ENCODE measurements around the gene STMN3.

The STMN3 gene

DNA sequence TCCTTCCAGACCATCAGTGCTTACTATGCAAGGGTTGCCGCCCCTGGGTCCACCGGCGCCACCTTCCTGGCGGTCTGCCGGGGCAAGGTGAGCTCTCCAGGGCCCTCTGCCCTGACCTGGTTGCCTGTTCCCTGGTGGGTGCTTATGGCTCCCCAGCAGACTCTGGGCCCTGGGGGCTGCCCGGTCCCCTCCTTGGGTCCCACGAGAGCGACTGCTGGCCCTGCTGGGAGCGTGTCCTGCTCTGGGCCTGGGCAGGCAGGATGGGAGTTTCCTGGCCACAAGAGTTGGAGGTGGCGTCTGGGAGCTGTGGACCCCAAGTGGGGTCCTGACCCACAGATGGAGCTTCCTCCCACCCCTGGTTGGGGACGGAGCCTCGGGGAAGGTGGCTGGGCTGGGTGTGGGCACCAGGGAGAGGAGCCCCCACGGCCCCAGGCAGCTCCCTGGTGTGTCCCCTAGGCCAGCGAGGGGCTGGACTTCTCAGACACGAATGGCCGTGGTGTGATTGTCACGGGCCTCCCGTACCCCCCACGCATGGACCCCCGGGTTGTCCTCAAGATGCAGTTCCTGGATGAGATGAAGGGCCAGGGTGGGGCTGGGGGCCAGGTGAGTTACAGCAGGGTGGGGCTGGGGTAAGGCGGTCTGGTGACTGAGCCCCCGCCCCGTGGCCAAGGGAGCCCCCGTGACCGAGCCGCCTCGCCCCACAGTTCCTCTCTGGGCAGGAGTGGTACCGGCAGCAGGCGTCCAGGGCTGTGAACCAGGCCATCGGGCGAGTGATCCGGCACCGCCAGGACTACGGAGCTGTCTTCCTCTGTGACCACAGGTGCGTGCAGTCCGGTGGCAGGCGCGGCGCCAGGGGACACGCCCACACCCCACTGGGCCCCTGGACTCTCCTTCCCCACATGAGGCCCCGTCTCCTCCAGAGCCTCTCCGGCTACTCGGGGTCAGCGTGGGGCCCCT is 36.1 kb upstream of the STMN3 start:
- H3K9ac ChIP-seq (ENCODE audit: insufficient read length), result no peak overlapping the region
- TF ChIP-seq FOXP2 (optimal IDR thresholded peaks at IDR 0.05; ENCODE audit: control extremely low read depth, extremely low read length, insufficient read depth) (no peak), EZH2 (IDR thresholded peaks at IDR 0.05) (no peak), POLR2AphosphoS5 (IDR thresholded peaks at IDR 0.05; ENCODE audit: borderline replicate concordance, low read depth, low read length) (no peak)
- no peak for DNase-seq (ENCODE audit: low read depth, low spot score)
- no peaks in the 10 kb centered on the region for H3K36me3 ChIP-seq (ENCODE audit: insufficient read depth, low read length)
- no peak overlapping the region for H3K27ac ChIP-seq
- H3K9me3 ChIP-seq (ENCODE audit: low read depth, low read length), result no peaks in the 10 kb centered on the region
- H3K4me3 ChIP-seq, result no peak overlapping the region

DNA sequence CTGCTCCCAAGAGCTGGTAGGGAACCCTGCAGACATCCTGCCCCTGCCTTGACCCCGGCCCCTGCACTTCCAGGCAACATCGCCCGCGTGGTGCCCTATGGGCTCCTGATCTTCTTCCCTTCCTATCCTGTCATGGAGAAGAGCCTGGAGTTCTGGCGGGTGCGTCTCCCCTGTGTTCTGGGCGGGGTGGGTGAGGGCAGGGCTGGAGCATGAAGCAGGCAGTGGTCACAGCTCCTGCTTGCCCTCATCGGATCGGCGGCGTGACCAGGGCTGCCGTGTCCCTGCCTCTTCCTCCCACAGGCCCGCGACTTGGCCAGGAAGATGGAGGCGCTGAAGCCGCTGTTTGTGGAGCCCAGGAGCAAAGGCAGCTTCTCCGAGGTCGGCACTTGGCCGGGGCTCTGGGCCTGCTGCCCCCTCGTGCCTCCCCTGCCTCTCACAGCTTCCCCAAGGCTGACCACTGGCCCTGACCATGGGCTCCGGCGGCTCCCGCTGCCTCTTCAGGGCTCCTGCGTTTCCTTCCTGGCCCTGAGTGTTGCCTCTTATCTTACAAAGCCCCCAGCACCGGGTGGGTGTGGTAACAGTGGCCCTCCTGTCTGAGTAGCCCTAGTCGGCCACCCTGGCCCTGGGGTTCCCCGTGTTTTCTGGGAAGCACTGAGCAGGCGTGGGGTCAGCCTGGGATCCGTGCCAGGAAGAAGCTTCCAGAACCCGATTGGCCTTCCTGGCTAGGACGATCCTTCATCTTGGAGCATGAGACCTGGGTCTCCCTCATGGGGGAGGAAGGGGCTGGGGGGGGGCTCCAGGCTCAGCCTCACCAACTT is 35.2 kb upstream of the STMN3 start:
- Histone ChIP-seq H3K27ac (no peak overlapping the region), H3K9me3 (ENCODE audit: low read depth, low read length) (no peaks in the 10 kb centered on the region), H3K4me3 (no peak overlapping the region), H3K36me3 (ENCODE audit: insufficient read depth, low read length) (no peaks in the 10 kb centered on the region), H3K9ac (ENCODE audit: insufficient read length) (no peak overlapping the region)
- DNase-seq (ENCODE audit: low read depth, low spot score), result no peak
- no peak; the same call in 1 of the 2 replicates for TF ChIP-seq POLR2AphosphoS5 (IDR thresholded peaks at IDR 0.05; ENCODE audit: borderline replicate concordance, low read depth, low read length)
- no peak for TF ChIP-seq FOXP2 (optimal IDR thresholded peaks at IDR 0.05; ENCODE audit: control extremely low read depth, extremely low read length, insufficient read depth)
- no peak for TF ChIP-seq EZH2 (IDR thresholded peaks at IDR 0.05)

DNA sequence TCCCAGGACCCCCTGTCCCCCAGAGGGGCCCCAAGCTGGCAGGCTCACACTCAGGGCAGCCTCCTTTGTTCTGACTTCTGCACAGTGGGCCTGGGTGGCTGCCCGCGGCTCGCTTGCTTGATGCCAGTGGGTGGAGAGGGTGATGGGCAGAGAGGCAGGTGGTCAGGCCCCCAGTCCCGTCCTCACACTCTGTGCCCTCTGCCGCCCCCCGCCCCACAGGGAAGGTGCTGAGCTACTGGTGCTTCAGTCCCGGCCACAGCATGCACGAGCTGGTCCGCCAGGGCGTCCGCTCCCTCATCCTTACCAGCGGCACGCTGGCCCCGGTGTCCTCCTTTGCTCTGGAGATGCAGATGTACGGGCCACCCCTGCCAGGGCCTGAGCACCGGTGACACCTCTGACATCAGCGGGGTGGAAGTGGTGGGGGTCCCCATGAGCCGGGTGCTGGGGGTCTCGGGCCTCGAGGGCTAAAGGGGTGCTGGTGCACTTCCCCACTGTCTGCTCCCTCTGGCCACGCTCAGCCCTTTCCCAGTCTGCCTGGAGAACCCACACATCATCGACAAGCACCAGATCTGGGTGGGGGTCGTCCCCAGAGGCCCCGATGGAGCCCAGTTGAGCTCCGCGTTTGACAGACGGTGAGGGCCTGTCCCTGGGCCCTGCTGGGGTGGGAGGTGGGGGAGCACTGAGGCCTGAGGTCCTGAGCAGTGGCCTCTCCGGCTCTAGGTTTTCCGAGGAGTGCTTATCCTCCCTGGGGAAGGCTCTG is 34.4 kb upstream of the STMN3 start:
- TF ChIP-seq POLR2AphosphoS5 (IDR thresholded peaks at IDR 0.05; ENCODE audit: borderline replicate concordance, low read depth, low read length) (no peak), FOXP2 (optimal IDR thresholded peaks at IDR 0.05; ENCODE audit: control extremely low read depth, extremely low read length, insufficient read depth) (no peak), EZH2 (IDR thresholded peaks at IDR 0.05) (no peak)
- H3K4me3 ChIP-seq, result no peak overlapping the region
- DNase-seq (ENCODE audit: low read depth, low spot score), result no peak
- no peaks in the 10 kb centered on the region for H3K9me3 ChIP-seq (ENCODE audit: low read depth, low read length)
- H3K9ac ChIP-seq (ENCODE audit: insufficient read length), result no peak overlapping the region
- H3K27ac ChIP-seq, result no peak overlapping the region
- no peaks in the 10 kb centered on the region for H3K36me3 ChIP-seq (ENCODE audit: insufficient read depth, low read length)

DNA sequence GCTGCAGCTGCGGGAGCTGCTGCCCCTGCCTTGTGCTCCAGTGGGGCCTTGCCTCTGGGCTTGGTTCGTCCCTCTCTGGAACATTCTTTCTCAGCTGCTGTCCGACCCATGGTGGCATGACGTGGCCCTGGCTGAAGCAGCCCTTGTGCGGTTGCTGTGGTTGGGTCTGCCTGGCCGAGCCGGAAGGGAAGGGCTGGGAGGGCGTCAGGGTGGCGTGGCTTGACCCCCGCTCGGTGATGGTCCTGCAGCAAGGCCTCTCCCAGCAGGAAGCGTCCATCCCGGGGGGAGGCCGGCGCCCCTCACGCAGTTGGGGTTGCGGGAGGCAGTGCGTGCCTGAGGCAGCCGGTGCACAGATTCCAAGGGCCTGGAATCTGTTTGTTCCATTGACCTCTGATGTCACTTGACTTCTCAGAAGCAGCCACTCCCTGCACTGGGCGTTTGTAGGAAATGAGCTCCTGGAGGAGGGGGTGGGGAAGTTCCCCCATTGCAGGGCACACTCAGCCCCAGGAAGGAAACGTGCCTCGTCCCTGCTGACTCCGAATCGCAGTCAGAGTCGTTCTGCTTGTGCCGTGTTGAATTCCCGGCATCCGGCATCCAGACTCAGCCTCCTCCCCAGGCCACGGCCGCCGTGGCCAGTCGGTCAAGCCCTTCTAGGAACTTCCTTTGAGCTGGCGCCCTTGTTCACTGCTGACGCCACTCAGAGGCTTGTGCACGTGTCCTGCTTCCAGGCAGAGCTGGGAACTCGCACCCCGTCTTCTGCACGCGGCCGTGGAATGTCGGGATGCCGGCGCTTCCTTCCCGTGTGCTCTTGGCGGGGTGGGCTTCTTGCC is 33.5 kb upstream of the STMN3 start:
- H3K9me3 ChIP-seq (ENCODE audit: low read depth, low read length), result no peaks in the 10 kb centered on the region
- H3K27ac ChIP-seq, result no peak overlapping the region
- no peak for DNase-seq (ENCODE audit: low read depth, low spot score)
- TF ChIP-seq EZH2 (IDR thresholded peaks at IDR 0.05), result no peak
- no peak for TF ChIP-seq POLR2AphosphoS5 (IDR thresholded peaks at IDR 0.05; ENCODE audit: borderline replicate concordance, low read depth, low read length)
- no peak for TF ChIP-seq FOXP2 (optimal IDR thresholded peaks at IDR 0.05; ENCODE audit: control extremely low read depth, extremely low read length, insufficient read depth)
- no peak overlapping the region for H3K4me3 ChIP-seq
- H3K9ac ChIP-seq (ENCODE audit: insufficient read length), result no peak overlapping the region
- no peaks in the 10 kb centered on the region for H3K36me3 ChIP-seq (ENCODE audit: insufficient read depth, low read length)

DNA sequence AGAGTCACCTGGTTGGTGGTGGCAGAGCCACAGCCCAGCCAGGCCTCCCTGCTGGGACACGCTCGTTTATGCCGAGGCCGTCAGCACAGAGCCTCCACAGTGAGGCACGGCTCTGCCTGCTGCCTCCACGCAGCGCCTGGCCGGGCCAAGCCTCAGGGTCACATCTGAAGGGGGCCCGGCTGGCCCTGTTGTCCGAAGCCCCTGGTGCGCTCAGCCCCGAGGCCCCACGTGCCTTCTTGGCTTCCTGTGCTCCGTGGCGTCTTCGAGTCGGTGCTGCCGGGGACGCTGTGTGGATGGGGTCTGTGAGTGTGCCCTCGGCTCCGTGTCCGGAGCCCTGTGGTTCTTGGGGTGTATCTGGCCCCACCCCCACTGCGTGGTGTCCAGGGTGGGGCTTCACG is 32.9 kb upstream of the STMN3 start:
- Histone ChIP-seq H3K9ac (ENCODE audit: insufficient read length) (no peak overlapping the region), H3K36me3 (ENCODE audit: insufficient read depth, low read length) (no peaks in the 10 kb centered on the region), H3K27ac (no peak overlapping the region), H3K9me3 (ENCODE audit: low read depth, low read length) (no peaks in the 10 kb centered on the region), H3K4me3 (no peak overlapping the region)
- no peak; the same call in 1 of the 2 replicates for TF ChIP-seq POLR2AphosphoS5 (IDR thresholded peaks at IDR 0.05; ENCODE audit: borderline replicate concordance, low read depth, low read length)
- no peak for TF ChIP-seq EZH2 (IDR thresholded peaks at IDR 0.05)
- TF ChIP-seq FOXP2 (optimal IDR thresholded peaks at IDR 0.05; ENCODE audit: control extremely low read depth, extremely low read length, insufficient read depth), result no peak
- DNase-seq (ENCODE audit: low read depth, low spot score), result no peak

DNA sequence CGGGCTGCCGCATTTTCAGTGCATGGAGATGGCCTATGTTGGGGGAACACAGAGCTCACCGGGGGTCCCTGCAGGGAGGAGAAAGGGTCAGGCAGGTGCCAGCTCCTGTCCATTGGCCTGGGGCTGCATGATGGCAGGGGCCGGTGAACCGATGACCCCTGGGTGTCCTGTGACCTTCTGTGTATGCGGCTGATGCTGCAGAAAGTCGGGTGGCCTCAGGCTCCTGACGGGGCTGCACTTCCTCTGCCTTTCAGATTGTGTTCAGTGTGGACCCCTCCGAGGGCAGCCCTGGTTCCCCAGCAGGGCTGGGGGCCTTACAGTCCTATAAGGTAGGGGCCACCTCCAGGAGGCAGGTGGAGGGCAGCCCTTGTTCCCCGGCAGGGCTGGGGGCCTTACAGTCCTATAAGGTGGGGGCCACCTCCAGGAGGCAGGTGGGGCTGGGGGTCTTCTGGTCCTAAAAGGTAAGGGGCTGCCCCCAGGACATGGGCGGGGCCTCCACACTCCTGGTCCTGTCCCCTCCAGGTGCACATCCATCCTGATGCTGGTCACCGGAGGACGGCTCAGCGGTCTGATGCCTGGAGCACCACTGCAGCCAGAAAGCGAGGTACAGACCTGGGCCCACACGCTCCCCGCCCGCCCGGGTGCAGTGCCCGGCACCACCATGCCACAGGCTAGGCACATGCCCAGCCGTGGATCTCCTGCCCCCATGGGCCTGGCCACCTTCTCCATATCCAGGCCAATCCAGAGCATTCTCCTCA is 32.2 kb upstream of the STMN3 start:
- no peak overlapping the region for H3K27ac ChIP-seq
- H3K4me3 ChIP-seq, result no peak overlapping the region
- TF ChIP-seq EZH2 (IDR thresholded peaks at IDR 0.05), result no peak
- no peak for TF ChIP-seq POLR2AphosphoS5 (IDR thresholded peaks at IDR 0.05; ENCODE audit: borderline replicate concordance, low read depth, low read length)
- no peak for TF ChIP-seq FOXP2 (optimal IDR thresholded peaks at IDR 0.05; ENCODE audit: control extremely low read depth, extremely low read length, insufficient read depth)
- no peak overlapping the region for H3K9ac ChIP-seq (ENCODE audit: insufficient read length)
- no peaks in the 10 kb centered on the region for H3K9me3 ChIP-seq (ENCODE audit: low read depth, low read length)
- no peak for DNase-seq (ENCODE audit: low read depth, low spot score)
- no peaks in the 10 kb centered on the region for H3K36me3 ChIP-seq (ENCODE audit: insufficient read depth, low read length)

All from SK-N-MC (cell line).